Activated naive CD4-positive, alpha-beta T cell treated with anti-CD3 and anti-CD28 coated beads, Interleukin-2, amount 50 U/mL, for 16 hours (primary cell): ENCODE measurements around the gene CDH23.
"Not testable (repeated sequence)": the region's sequence is repeated elsewhere in the genome, so short reads cannot be mapped to it uniquely, and the experiment has no call there.

ENCODE experiments used
- DNase-seq: peaks from one replicate; pipeline ENCODE4 v3.0.0-alpha.2; 2020

CDH23 gene

GRCh38 chr10:71848325-71849275 lies 451.9 kb downstream of the CDH23 start:
- no peak for DNase-seq

DNA sequence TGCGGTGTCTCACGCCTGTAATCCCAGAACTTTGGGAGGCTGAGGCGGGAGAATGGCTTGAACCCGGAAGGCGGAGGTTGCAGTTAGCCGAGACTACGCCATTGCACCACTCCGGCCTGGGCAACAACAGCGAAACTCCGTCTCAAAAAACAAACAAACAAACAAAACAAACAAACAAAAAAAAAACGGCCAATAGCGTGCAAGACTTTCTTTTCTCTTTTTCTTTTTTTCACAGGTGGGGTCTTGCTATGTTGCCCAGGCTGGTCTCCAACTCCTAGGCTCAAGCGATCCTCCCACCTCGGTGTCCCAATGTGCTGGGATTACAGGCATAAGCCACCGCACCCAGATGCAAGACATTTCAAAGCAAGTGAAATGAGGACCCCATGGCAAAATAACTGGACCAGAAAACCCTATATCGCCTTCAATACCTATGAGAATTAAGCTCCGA lies 452.8 kb downstream of the CDH23 start:
- no peak for DNase-seq

DNA sequence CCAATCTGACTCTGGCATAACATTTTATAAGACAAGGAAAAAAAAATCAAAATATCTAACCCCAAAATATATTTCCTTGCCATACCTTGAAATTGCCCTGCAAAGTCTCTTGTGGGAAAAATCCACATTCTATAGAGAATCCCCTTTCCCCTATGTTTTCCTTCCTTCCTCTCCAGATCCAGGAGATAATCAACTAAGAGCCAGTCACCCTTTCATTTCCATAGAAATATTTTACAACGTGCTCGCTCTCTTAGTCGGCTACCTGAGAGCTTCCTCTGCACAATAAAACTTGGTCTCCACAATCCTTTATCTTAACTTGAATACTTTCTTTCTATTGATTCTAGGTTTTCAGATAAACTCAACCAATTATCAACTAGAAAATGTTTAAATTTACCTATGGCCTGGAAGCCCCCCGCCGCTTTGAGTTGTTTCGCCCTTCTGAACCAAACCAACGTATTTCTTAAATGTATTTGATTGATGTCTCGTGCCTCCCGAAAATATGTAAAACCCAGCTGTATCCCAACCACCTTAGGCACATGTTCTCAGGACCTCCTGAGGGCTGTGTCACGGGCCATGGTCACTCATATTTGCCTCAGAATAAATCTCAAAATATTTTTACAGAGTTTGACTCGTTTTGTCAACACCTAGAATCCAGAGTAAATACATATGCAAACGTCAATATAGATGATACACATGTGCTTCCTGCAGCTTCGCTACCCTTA lies 453.5 kb downstream of the CDH23 start:
- no peak for DNase-seq

DNA sequence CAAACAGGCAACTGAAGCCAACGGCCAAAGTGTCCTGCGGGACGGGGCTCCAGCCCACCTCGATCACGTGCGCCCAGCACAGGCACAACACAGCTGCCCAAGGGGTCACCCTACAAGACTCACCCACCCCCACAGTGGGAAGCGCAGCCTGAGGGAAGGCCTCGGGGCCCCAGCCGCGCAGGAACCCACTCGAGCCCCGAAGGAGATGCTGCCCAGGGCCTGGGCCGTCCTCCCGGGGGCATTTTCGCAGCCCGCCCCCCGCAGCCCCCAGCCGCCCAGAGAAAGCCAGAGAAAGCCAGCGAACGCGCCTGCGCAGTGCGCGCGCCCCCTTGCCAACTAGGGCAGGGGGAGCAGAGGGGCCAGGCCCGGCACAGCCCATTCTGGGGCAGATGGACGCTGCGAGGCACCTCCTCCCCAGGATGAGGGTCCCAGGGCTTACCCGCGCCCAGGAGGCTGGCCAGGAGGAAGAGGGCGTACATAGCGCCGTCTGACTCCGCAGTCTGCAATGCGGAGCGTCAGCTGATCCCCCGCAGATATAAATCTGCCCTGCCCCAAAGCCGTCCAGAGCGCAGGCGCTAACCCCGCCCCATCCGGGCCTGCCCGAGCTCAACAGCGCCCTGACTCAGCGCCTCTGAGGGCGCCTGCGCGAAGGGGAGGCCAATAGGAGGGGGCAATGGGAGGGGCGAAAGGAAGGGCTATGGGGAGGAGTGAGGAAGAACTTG lies 454.2 kb downstream of the CDH23 start, which contains the start of gene PSAP:
Gene PSAP, minus strand, starts transcription at position 509 of the 722 bp plus-strand sequence. Its CDS starts 30 bp downstream, at position 479.
- peak; percentile 100 for DNase-seq

GRCh38 chr10:71851465-71852095 lies 454.9 kb downstream of the CDH23 start:
- DNase-seq = not testable (repeated sequence)

DNA sequence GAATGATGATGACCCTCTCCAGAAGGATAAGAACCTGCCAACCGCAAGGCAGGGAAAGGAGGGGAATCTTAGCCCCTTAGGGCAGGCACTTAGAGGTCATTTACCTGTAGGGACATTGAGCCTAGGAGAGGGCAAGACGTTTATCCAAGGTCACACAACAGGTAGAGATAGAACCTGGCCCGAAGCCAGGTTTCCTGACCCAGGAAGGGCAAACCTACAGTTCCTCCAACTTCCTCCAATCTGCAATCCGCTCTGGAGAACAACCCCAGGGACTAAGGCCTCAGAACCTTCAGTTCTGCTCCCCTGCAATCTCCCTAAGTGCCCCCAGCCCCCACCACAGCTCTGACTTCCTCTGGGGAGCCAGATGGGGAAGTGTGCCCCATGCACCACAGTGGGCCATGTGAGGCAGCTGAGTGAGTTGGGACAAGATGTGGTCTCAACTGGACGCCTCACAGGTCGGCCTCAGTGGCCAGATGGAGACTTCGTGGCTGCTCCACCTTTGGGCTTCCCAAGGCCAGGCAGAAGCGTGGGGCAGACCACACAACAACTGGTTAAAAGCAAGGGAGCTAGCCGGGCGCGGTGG lies 455.7 kb downstream of the CDH23 start:
- no peak for DNase-seq

DNA sequence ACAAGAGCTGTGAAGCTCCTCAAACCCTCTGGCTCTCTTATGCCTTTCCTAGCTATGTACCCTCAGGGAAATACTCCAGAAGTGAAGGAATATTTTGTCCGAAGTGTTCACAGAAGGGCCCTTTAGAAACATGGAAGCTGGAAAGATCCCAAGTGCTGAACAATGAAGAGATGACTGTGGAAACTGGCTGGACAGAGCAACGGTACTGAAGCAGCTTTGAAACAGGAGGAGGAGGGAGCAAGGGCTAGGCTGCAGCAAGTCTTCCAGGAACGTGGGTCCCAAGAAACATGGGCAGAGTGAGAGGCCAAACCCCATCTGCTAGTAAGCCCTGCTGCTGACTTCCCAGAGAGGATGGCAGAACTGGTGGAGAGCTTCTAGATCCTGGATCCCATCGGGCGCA lies 457.3 kb downstream of the CDH23 start:
- no peak for DNase-seq

DNA sequence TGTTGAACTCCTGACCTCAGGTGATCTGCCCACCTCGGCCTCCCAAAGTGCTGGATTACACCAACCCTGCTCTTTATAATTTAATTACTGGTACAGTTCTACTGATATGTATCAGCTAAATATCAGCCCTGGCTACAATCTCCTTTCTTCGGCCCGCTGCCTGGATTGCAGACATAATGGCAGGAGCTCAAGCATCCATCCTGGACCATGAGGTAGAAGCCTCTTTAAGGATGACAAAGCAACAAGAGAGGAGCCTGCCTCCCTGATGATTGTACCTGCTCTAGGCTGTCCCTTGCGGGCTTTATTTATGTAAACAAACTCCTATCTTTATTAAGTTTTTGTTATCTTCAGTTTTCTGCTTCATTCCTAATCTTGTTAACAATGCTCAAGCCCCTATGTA lies 459.9 kb downstream of the CDH23 start:
- DNase-seq = no peak

DNA sequence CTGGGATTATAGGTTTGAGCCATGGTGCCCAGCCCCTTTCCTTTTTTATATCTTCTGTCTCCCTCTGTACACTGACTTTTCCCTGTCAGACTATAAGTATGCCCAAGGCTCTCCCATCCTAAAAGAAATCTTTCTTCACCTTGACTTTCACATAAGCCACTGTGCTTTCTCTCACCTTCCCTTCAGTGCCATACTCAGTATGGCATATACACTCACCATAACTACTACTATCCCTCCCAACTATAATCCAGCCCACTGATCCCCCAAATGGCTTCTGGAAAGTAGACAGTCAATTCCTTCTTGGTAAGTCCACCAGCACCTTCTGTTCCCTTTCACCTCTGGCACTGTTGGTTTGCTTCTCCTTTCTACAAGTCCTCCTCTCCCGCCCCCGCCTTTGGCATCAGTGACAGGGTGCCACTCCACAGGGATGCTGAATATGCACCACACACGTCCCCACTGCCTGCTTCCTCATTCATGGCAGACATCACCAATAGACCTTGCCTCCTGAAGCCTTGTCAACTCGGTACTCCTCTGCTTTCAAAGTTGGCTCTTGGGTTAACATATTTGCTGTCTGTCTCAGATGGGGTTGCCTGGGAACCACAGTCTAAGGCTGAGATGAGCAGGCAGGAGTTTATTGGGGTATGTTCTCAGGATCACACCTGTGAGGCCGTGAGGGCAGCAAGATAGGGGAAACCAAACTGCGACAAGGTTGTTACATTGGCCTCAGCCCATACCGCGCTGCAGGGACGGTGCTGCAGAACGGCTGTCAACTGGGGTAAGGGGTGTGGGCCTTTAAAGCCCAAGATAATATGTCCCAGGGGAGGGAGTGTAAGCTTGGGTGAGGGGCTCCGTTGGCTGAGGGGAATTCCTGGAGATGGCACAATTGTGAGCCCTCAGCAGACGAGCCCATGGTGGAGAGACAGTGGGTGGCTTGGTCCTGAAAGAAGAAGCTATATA lies 461.5 kb downstream of the CDH23 start:
- DNase-seq = no peak

- peak; percentile 40 for DNase-seq
Measured at GRCh38 chr10:71860243-71861029, 463.7 kb downstream of the CDH23 start.

DNA sequence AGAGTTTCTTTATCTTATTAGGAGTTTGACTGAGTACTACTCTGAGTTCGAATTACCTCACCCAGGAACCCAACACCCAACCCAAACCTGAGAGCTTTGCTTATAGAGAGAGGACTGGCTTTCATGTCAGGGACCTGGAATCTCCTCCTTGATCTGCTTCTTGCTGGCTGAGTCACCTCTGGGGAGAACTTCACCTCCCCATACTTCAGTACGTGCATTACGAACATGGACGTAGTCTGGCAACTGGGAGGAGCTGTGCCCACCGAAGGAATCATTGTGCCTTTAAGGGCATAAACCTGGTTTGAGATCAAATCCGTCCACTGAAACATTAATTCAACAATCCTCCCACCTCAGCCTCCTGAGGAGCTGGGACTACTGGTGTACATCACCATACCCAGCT lies 466.5 kb downstream of the CDH23 start:
- no peak for DNase-seq

DNA sequence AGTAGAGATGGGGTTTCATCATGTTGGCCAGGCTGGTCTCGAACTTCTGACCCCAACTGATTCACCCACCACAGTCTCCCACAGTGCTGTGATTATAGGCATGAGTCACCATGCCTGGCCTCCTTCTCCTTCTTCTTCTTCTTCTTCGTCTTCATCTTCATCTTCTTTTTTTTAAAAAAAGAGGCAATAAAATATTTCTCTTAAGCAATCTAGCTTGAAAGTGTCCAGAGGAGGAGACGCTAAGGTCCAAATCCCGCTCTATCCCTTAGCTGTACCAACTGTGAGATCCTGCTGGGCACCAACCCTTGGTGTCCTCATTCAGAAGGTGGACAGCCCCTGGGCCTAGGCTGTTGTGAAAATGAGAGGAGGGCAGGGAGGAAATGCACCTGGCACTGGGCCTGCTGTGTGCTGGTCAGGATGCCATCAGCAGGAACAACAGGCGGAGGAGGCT lies 468.2 kb downstream of the CDH23 start:
- no peak for DNase-seq
